Colonic mucosa (tissue), 4 donors: Measurements from ENCODE around the gene RENBP. TPM values are rescaled to one million over a fixed set of nuclear protein-coding genes. Genes with fewer than 3 reads are reported as not detected.

Experiments used
- DNase-seq: peaks from one replicate; pipeline ENCODE4 v3.0.0-alpha.2; 2020
- H3K27ac ChIP-seq: fragments of 200-600 bp; one replicate; pipeline ENCODE4 v1.8.0; 2021
- H3K27me3 ChIP-seq: fragments of 200-600 bp; one replicate; pipeline ENCODE4 v1.8.0; 2021
- H3K36me3 ChIP-seq: fragments of 200-600 bp; one replicate; pipeline ENCODE4 v1.8.0; 2021
- H3K4me1 ChIP-seq: fragments of 200-600 bp; one replicate; pipeline ENCODE4 v1.8.0; 2021; ENCODE audit warnings: mild to moderate bottlenecking
- H3K4me3 ChIP-seq: fragments of 200-600 bp; one replicate; pipeline ENCODE4 v1.8.0; 2021
- H3K9ac ChIP-seq, 2 donors: one replicate each; pipeline ENCODE4 v1.7.0; 2013; ENCODE audit warnings: control low read depth in 2 of 2, low read depth in 2 of 2, low read length in 2 of 2
- H3K9me3 ChIP-seq: fragments of 200-600 bp; one replicate; pipeline ENCODE4 v1.8.0; 2021
- CTCF ChIP-seq: fragments of 200-600 bp; IDR thresholded peaks from one replicate; pipeline ENCODE4 v1.8.0; 2022; ENCODE audit warnings: antibody characterized with exemption, mild to moderate bottlenecking
- intact Hi-C: fragments of 100-400 bp; cut with DNase I; formaldehyde crosslinking; loops from one replicate; pipeline ENCODE4 v1.14.1; 2022
- total RNA-seq, 2 donors: library from RNA; stranded (reverse); fragmentation: NEBNext Ultra II Directional in 1 of 2; extraction: Animal tissue kit (Norgen Biotek cat#: 25700) in 1 of 2; gene quantifications; one replicate each; pipeline ENCODE4 v1.2.1, GENCODE V29; 2021
- donor health status: healthy.
- donor health status: DM: no; HTN: no; CAD: no.
- donor health status: DM: no; HTN: no; CAD: no.

The RENBP gene
- total RNA-seq, 2 donors from 2014 or later, result 3.3 to 5.0 TPM

GRCh38 chrX:153925739-153926551, 18.5 kb downstream of the RENBP start, which contains the start of gene ARHGAP4:
ARHGAP4 (minus strand) TSS chrX:153926264; CDS start chrX:153926202, 62 bp downstream.
- DNase-seq, result no peak
- Histone ChIP-seq H3K9me3 (no peaks in the 10 kb centered on the region), H3K4me3 (peak within 1 kb of the TSS; percentile 42), H3K36me3 (no peaks in the 10 kb centered on the region), H3K27me3 (peaks cover under 1% of the 10 kb centered on the region), H3K4me1 (no peaks in the 10 kb centered on the region), H3K9ac (peak within 1 kb of the TSS; percentile 75 to 90), H3K27ac (peak within 1 kb of the TSS; percentile 90)
- intact Hi-C loops, result no loop called here
- TF ChIP-seq CTCF, result no peak

GRCh38 chrX:153925387-153925738, 19.1 kb downstream of the RENBP start:
- Histone ChIP-seq H3K27me3 (peaks cover 5% of the 10 kb centered on the region), H3K4me3 (peak overlapping the region; percentile 42), H3K27ac (peak overlapping the region; percentile 90), H3K4me1 (no peaks in the 10 kb centered on the region), H3K9me3 (no peaks in the 10 kb centered on the region), H3K9ac (peak overlapping the region; percentile 60 to 75), H3K36me3 (no peaks in the 10 kb centered on the region)
- DNase-seq, result no peak
- TF ChIP-seq CTCF, result no peak
- intact Hi-C loops, result no loop called here

GRCh38 chrX:153924149-153924861, 20.1 kb downstream of the RENBP start:
- peak overlapping the region; percentile 4 for H3K4me3 ChIP-seq
- H3K9ac ChIP-seq, result peak overlapping the region; percentile 21 to 48
- H3K4me1 ChIP-seq, result no peaks in the 10 kb centered on the region
- no peak for DNase-seq
- H3K9me3 ChIP-seq, result no peaks in the 10 kb centered on the region
- intact Hi-C loops, result no loop called here
- no peak overlapping the region for H3K27ac ChIP-seq
- H3K36me3 ChIP-seq, result no peaks in the 10 kb centered on the region
- no peak for TF ChIP-seq CTCF
- H3K27me3 ChIP-seq, result peaks cover 5% of the 10 kb centered on the region

GRCh38 chrX:153922932-153923857, 21.2 kb downstream of the RENBP start:
- no peak overlapping the region for H3K4me3 ChIP-seq
- H3K9ac ChIP-seq, result peak overlapping the region in 1 of 2 donors; percentile 8
- peak; percentile 24 for TF ChIP-seq CTCF
- no peaks in the 10 kb centered on the region for H3K4me1 ChIP-seq
- no peaks in the 10 kb centered on the region for H3K36me3 ChIP-seq
- peaks cover 5% of the 10 kb centered on the region for H3K27me3 ChIP-seq
- H3K27ac ChIP-seq, result no peak overlapping the region
- DNase-seq, result peak; percentile 64
- intact Hi-C loops, result no loop called here
- no peaks in the 10 kb centered on the region for H3K9me3 ChIP-seq
